Mucosa of descending colon (tissue), 3 donors: ENCODE data around the gene ZNF175. TPM values are rescaled to one million over a fixed set of nuclear protein-coding genes. Genes with fewer than 3 reads are reported as not detected.
A peak's percentile ranks its signal among the peaks of the same experiment; 100 is the strongest.

Source experiments
- ATAC-seq: fragments of 200-7000 bp; cut with Tn5 transposase; one replicate; pipeline ENCODE4 v1.9.1; 2020; ENCODE audit warnings: mild to moderate bottlenecking, moderate library complexity
- DNase-seq, 3 donors: peaks; one replicate each; pipeline ENCODE4 v3.0.0-alpha.2; 2020
- H3K36me3 ChIP-seq: fragments of 200-600 bp; one replicate; pipeline ENCODE4 v1.8.0; 2021; ENCODE audit warnings: low read depth, mild to moderate bottlenecking
- H3K4me1 ChIP-seq: fragments of 200-600 bp; one replicate; pipeline ENCODE4 v1.8.0; 2021; ENCODE audit warnings: low read depth, mild to moderate bottlenecking
- H3K4me3 ChIP-seq: fragments of 200-600 bp; one replicate; pipeline ENCODE4 v1.8.0; 2021; ENCODE audit warnings: mild to moderate bottlenecking
- H3K9me3 ChIP-seq: fragments of 200-600 bp; one replicate; pipeline ENCODE4 v1.8.0; 2021; ENCODE audit warnings: mild to moderate bottlenecking
- CTCF ChIP-seq: fragments of 200-600 bp; IDR thresholded peaks from one replicate; pipeline ENCODE4 v1.8.0; 2022; ENCODE audit warnings: antibody characterized with exemption, mild to moderate bottlenecking
- intact Hi-C, 2 donors: fragments of 100-400 bp; cut with DNase I in 1 of 2; cut with micrococcal nuclease in 1 of 2; formaldehyde crosslinking; loops; one replicate each; pipeline versions ENCODE4 v1.11.0 to v1.11.1; 2022; cut with DNase I, micrococcal nuclease
- total RNA-seq, 3 donors: library from RNA; stranded (reverse); fragmentation: NEBNext Ultra II Directional in 2 of 3; extraction: Animal tissue kit (Norgen Biotek cat#: 25700) in 2 of 3; gene quantifications; one replicate each; pipeline versions ENCODE4 v1.2.1 to v1.2.4, GENCODE V29; 2021 to 2023
- donor health status: DM: no; HTN: no; CAD: no; lungs with moderate emphysema.
- donor health status: DM: no; HTN: no; CAD: no.
- donor health status: DM: no; HTN: yes; CAD: no.

Gene ZNF175
- total RNA-seq, 3 donors from 2014 or later = 9.4 to 13.6 (median 9.8) TPM

GRCh38 chr19:51600940-51601580 lies 30.0 kb downstream of the ZNF175 start:
- ATAC-seq = peak; percentile 59
- no peak for TF ChIP-seq CTCF
- no peaks in the 10 kb centered on the region for H3K36me3 ChIP-seq
- no peak overlapping the region for H3K4me3 ChIP-seq
- intact Hi-C loops = no loop called here
- DNase-seq = peak in 1 of 3 donors; percentile 65
- no peaks in the 10 kb centered on the region for H3K9me3 ChIP-seq
- H3K4me1 ChIP-seq = no peaks in the 10 kb centered on the region

GRCh38 chr19:51602189-51602854 lies 31.2 kb downstream of the ZNF175 start:
- Histone ChIP-seq H3K4me1 (no peaks in the 10 kb centered on the region), H3K4me3 (no peak overlapping the region), H3K36me3 (no peaks in the 10 kb centered on the region), H3K9me3 (no peaks in the 10 kb centered on the region)
- ATAC-seq = no peak
- DNase-seq = no peak
- intact Hi-C loops = no loop called here
- no peak for TF ChIP-seq CTCF

- TF ChIP-seq CTCF = no peak
- no peaks in the 10 kb centered on the region for H3K36me3 ChIP-seq
- DNase-seq (peak in 1 of 3 donors; percentile 29), ATAC-seq (peak; percentile 75)
- H3K4me3 ChIP-seq = no peak overlapping the region
- no peaks in the 10 kb centered on the region for H3K4me1 ChIP-seq
- no peaks in the 10 kb centered on the region for H3K9me3 ChIP-seq
- intact Hi-C loops = no loop called here
These were observed 36.0 kb downstream of the ZNF175 start for GRCh38 chr19:51607077-51607476.

GRCh38 chr19:51607920-51608562 lies 37.0 kb downstream of the ZNF175 start:
- DNase-seq (peak; percentile 78 to 92 (median 86)), ATAC-seq (peak; percentile 90)
- intact Hi-C loops = no loop called here
- no peaks in the 10 kb centered on the region for H3K36me3 ChIP-seq
- peak; percentile 13 for TF ChIP-seq CTCF
- H3K9me3 ChIP-seq = no peaks in the 10 kb centered on the region
- H3K4me1 ChIP-seq = no peaks in the 10 kb centered on the region
- H3K4me3 ChIP-seq = no peak overlapping the region

- TF ChIP-seq CTCF = no peak
- Histone ChIP-seq H3K4me1 (no peaks in the 10 kb centered on the region), H3K36me3 (no peaks in the 10 kb centered on the region), H3K4me3 (no peak overlapping the region), H3K9me3 (no peaks in the 10 kb centered on the region)
- DNase-seq = no peak
- intact Hi-C loops = no loop called here
- ATAC-seq = no peak
These were observed 39.5 kb downstream of the ZNF175 start for GRCh38 chr19:51610576-51610975.
